ENCODE data around the gene SLC37A4.
"Not testable (repeated sequence)": the region's sequence is repeated elsewhere in the genome, so short reads cannot be mapped to it uniquely, and the experiment has no call there.

Gene SLC37A4

GRCh38 chr11:119041821-119042514, 11.3 kb upstream of the SLC37A4 start:
- DNase-seq (ENCODE audit: low spot score): no peak

GRCh38 chr11:119039471-119039870, 8.8 kb upstream of the SLC37A4 start:
- DNase-seq (ENCODE audit: low spot score): not testable (repeated sequence)

- no peak for DNase-seq (ENCODE audit: low spot score)
Observed at GRCh38 chr11:119038884-119039283, 8.2 kb upstream of the SLC37A4 start.

- no peak for DNase-seq (ENCODE audit: low spot score)
Observed at GRCh38 chr11:119034813-119035212, 4.1 kb upstream of the SLC37A4 start.

- DNase-seq (ENCODE audit: low spot score): not testable (repeated sequence)
Observed at GRCh38 chr11:119033421-119033820, 2.7 kb upstream of the SLC37A4 start.

- DNase-seq (ENCODE audit: low spot score): no peak
Observed at GRCh38 chr11:119031912-119032280, 1.2 kb upstream of the SLC37A4 start.

GRCh38 chr11:119030029-119030328, 698 bp downstream of the SLC37A4 start:
- no peak for DNase-seq (ENCODE audit: low spot score)

- peak; percentile 67 for DNase-seq (ENCODE audit: low spot score)
Observed at GRCh38 chr11:119029340-119030028, 1.2 kb downstream of the SLC37A4 start.

GRCh38 chr11:119029069-119029339, 1.7 kb downstream of the SLC37A4 start:
- no peak for DNase-seq (ENCODE audit: low spot score)

- DNase-seq (ENCODE audit: low spot score): no peak
Observed at GRCh38 chr11:119028346-119029068, 2.2 kb downstream of the SLC37A4 start.

GRCh38 chr11:119027561-119028345, 2.9 kb downstream of the SLC37A4 start:
- no peak for DNase-seq (ENCODE audit: low spot score)

GRCh38 chr11:119026970-119027369, 3.7 kb downstream of the SLC37A4 start:
- DNase-seq (ENCODE audit: low spot score): no peak

GRCh38 chr11:119025978-119026766, 4.5 kb downstream of the SLC37A4 start:
- no peak for DNase-seq (ENCODE audit: low spot score)

GRCh38 chr11:119025541-119025940, 5.1 kb downstream of the SLC37A4 start:
- DNase-seq (ENCODE audit: low spot score): no peak

- DNase-seq (ENCODE audit: low spot score): no peak
Observed at GRCh38 chr11:119025099-119025473, 5.6 kb downstream of the SLC37A4 start.

- DNase-seq (ENCODE audit: low spot score): no peak
Observed at GRCh38 chr11:119024430-119025098, 6.1 kb downstream of the SLC37A4 start.

GRCh38 chr11:119023741-119024140, 6.9 kb downstream of the SLC37A4 start:
- DNase-seq (ENCODE audit: low spot score): no peak

GRCh38 chr11:119021631-119022030, 9.0 kb downstream of the SLC37A4 start:
- no peak for DNase-seq (ENCODE audit: low spot score)

GRCh38 chr11:119019996-119020395, 10.7 kb downstream of the SLC37A4 start:
- no peak for DNase-seq (ENCODE audit: low spot score)

GRCh38 chr11:119018074-119018938, 12.4 kb downstream of the SLC37A4 start, which contains the start of the genes RPS25 and TRAPPC4:
Gene RPS25 (minus strand): TSS chr11:119018343. CDS start chr11:119018284, 59 bp downstream.
Gene TRAPPC4 (plus strand): TSS chr11:119018766. CDS start chr11:119018796, 30 bp downstream.
- DNase-seq (ENCODE audit: low spot score): peak; percentile 80

Data from HuH-7.5 (cell line).